HG03571 (cell line): ENCODE measurements around the gene PCSK6.
"Not testable (repeated sequence)": the region's sequence is repeated elsewhere in the genome, so short reads cannot be mapped to it uniquely, and the experiment has no call there.

Source experiments
- ATAC-seq: cut with Tn5 transposase; IDR thresholded peaks from one replicate; pipeline ENCODE4 v1.9.1; 2021; ENCODE audit not compliant: unreplicated experiment

PCSK6 gene

GRCh38 chr15:101406036-101406435 lies 83.5 kb downstream of the PCSK6 start:
- no peak for ATAC-seq

GRCh38 chr15:101404245-101404644 lies 85.3 kb downstream of the PCSK6 start:
- ATAC-seq = no peak

- ATAC-seq = not testable (repeated sequence)
These were observed 86.6 kb downstream of the PCSK6 start for GRCh38 chr15:101402883-101403282.

GRCh38 chr15:101401286-101401685 lies 88.2 kb downstream of the PCSK6 start:
- ATAC-seq = no peak

GRCh38 chr15:101399431-101399830 lies 90.1 kb downstream of the PCSK6 start:
- no peak for ATAC-seq

- no peak for ATAC-seq
These were observed 91.3 kb downstream of the PCSK6 start for GRCh38 chr15:101398247-101398646.

- ATAC-seq = no peak
These were observed 91.9 kb downstream of the PCSK6 start for GRCh38 chr15:101397521-101398003.

- ATAC-seq = no peak
These were observed 92.8 kb downstream of the PCSK6 start for GRCh38 chr15:101396484-101397261.

- no peak for ATAC-seq
These were observed 94.9 kb downstream of the PCSK6 start for GRCh38 chr15:101394654-101395053.

- ATAC-seq = no peak
These were observed 95.4 kb downstream of the PCSK6 start for GRCh38 chr15:101394056-101394630.

GRCh38 chr15:101393172-101393571 lies 96.3 kb downstream of the PCSK6 start:
- ATAC-seq = no peak

- no peak for ATAC-seq
These were observed 97.4 kb downstream of the PCSK6 start for GRCh38 chr15:101391981-101392640.

GRCh38 chr15:101391431-101391830 lies 98.1 kb downstream of the PCSK6 start:
- ATAC-seq = no peak

GRCh38 chr15:101390462-101390861 lies 99.0 kb downstream of the PCSK6 start:
- no peak for ATAC-seq

GRCh38 chr15:101390060-101390459 lies 99.4 kb downstream of the PCSK6 start:
- ATAC-seq = no peak

GRCh38 chr15:101389362-101389761 lies 100.1 kb downstream of the PCSK6 start:
- no peak for ATAC-seq

GRCh38 chr15:101388046-101388445 lies 101.5 kb downstream of the PCSK6 start:
- ATAC-seq = no peak

GRCh38 chr15:101387574-101387973 lies 101.9 kb downstream of the PCSK6 start:
- ATAC-seq = no peak

GRCh38 chr15:101386967-101387366 lies 102.5 kb downstream of the PCSK6 start:
- ATAC-seq = no peak

GRCh38 chr15:101386006-101386405 lies 103.5 kb downstream of the PCSK6 start:
- ATAC-seq = no peak

- ATAC-seq = no peak
These were observed 105.2 kb downstream of the PCSK6 start for GRCh38 chr15:101384276-101384675.

- ATAC-seq = no peak
These were observed 107.0 kb downstream of the PCSK6 start for GRCh38 chr15:101382544-101382943.
